PC-3 (cell line): Measurements from ENCODE around the gene PDPN. TPM values are rescaled to one million over a fixed set of nuclear protein-coding genes. Genes with fewer than 3 reads are reported as not detected.

Experiments
- ATAC-seq: fragments of 200-7000 bp; cut with Tn5 transposase; 2 replicates; pipeline ENCODE4 v1.9.1; 2020; ENCODE audit warnings: mild to moderate bottlenecking, moderate library complexity
- BruUV-seq: library from RNA; stranded (reverse); fragments of 400-500 nt; replicated peaks from 2 replicates; lab custom pipeline; 2021; lab: Mats Ljungman, UMichigan
- CTCF ChIA-PET: fragments of 300-600 bp; sonication (Branson Sonifier 250); formaldehyde crosslinking; loops from one replicate; lab custom pipeline; 2022; ENCODE audit warnings: antibody characterized with exemption; lab: Charles Lee
- POLR2A ChIA-PET: fragments of 300-600 bp; sonication (Branson Sonifier 250); formaldehyde crosslinking; loops from one replicate; lab custom pipeline; 2022; ENCODE audit warnings: antibody characterized with exemption; ENCODE audit not compliant: unreplicated experiment; lab: Charles Lee
- DNase-seq: peaks from one replicate; pipeline ENCODE4 v3.0.0-alpha.2; 2015
- H2AFZ ChIP-seq: fragments of 300-600 bp; sonication (generic); 2 replicates; pipeline ENCODE4 v1.6.0; 2016; ENCODE audit warnings: antibody characterized with exemption, low read length
- H3F3A ChIP-seq: fragments of 300-600 bp; sonication (generic); one replicate; pipeline ENCODE4 v1.6.0; 2017; ENCODE audit warnings: antibody characterized with exemption, low read length, control low read depth, mild to moderate bottlenecking; ENCODE audit not compliant: unreplicated experiment
- H3K27ac ChIP-seq: fragments of 300-600 bp; sonication (generic); 2 replicates; pipeline ENCODE4 v1.5.1; 2016; ENCODE audit warnings: mild to moderate bottlenecking, low read length
- H3K27me3 ChIP-seq: fragments of 300-600 bp; sonication (generic); 2 replicates; pipeline ENCODE4 v1.6.1; 2016; ENCODE audit warnings: low read length, mixed read lengths
- H3K36me3 ChIP-seq: fragments of 300-600 bp; sonication (generic); 2 replicates; pipeline ENCODE4 v1.6.1; 2016; ENCODE audit warnings: low read depth, mixed run types, low read length, mixed read lengths
- H3K4me1 ChIP-seq: fragments of 300-600 bp; sonication (generic); 2 replicates; pipeline ENCODE4 v1.5.1; 2016; ENCODE audit warnings: low read length; ENCODE audit not compliant: insufficient read depth
- H3K4me2 ChIP-seq: fragments of 300-600 bp; sonication (generic); 2 replicates; pipeline ENCODE4 v1.6.0; 2016; ENCODE audit warnings: low read length
- H3K4me3 ChIP-seq: fragments of 300-600 bp; sonication (generic); 2 replicates; pipeline ENCODE4 v1.5.1; 2016; ENCODE audit warnings: mild to moderate bottlenecking, low read length, mixed read lengths
- H3K79me2 ChIP-seq: fragments of 300-600 bp; sonication (generic); 2 replicates; pipeline ENCODE4 v1.6.1; 2017; ENCODE audit warnings: low read length, mixed read lengths
- H3K9ac ChIP-seq: fragments of 300-600 bp; sonication (generic); 2 replicates; pipeline ENCODE4 v1.6.0; 2016; ENCODE audit warnings: mild to moderate bottlenecking, low read length
- H3K9me2 ChIP-seq: fragments of 300-600 bp; sonication (generic); replicated peaks from 2 replicates; pipeline ENCODE4 v1.6.1; 2016; ENCODE audit warnings: mixed run types, low read length, mixed read lengths
- H3K9me3 ChIP-seq: fragments of 300-600 bp; sonication (generic); 2 replicates; pipeline ENCODE4 v1.6.1; 2016; ENCODE audit warnings: low read length, mixed read lengths
- H4K20me1 ChIP-seq: fragments of 300-600 bp; sonication (generic); 2 replicates; pipeline ENCODE4 v1.6.1; 2016; ENCODE audit warnings: low read length, mixed read lengths
- CTCF ChIP-seq: fragments of 300-600 bp; sonication (generic); conservative IDR thresholded peaks from 2 replicates; pipeline ENCODE4 v1.5.1; 2017; ENCODE audit warnings: antibody characterized with exemption, low read depth, mild to moderate bottlenecking, low read length
- EZH2 ChIP-seq: fragments of 300-600 bp; sonication (generic); IDR thresholded peaks from one replicate; pipeline ENCODE4 v1.6.1; 2017; ENCODE audit warnings: antibody characterized with exemption, mild to moderate bottlenecking, low read length; ENCODE audit not compliant: unreplicated experiment
- EZH2phosphoT487 ChIP-seq: fragments of 300-600 bp; sonication (generic); IDR thresholded peaks from 2 replicates; pipeline ENCODE4 v1.6.1; 2018; ENCODE audit warnings: mild to moderate bottlenecking, antibody characterized with exemption, low read length, borderline replicate concordance
- intact Hi-C: fragments of 100-400 bp; cut with micrococcal nuclease; formaldehyde crosslinking; loops from 2 replicates; pipeline ENCODE4 v1.9.0; 2023
- total RNA-seq: library from RNA; depleted of rRNA; stranded (reverse); fragments of >200 nt; gene quantifications from 2 replicates; pipeline ENCODE4 v1.2.3, GENCODE V29; 2014

PDPN gene
- total RNA-seq, 1 experiment from 2014 or later, result 0.47 TPM

GRCh38 chr1:13583966-13584791 lies 547 bp downstream of the PDPN start:
- no peak for ATAC-seq
- Histone ChIP-seq H3K27me3 (peaks cover 54% of the 10 kb centered on the region), H3K4me2 (no peak overlapping the region), H4K20me1 (no peaks in the 10 kb centered on the region), H3K4me3 (no peak overlapping the region), H2AFZ (no peak overlapping the region), H3K9ac (no peak overlapping the region), H3F3A (no peaks in the 10 kb centered on the region), H3K9me2 (no peaks in the 10 kb centered on the region), H3K27ac (no peak overlapping the region), H3K9me3 (no peaks in the 10 kb centered on the region), H3K4me1 (no peaks in the 10 kb centered on the region), H3K79me2 (no peaks in the 10 kb centered on the region), H3K36me3 (no peaks in the 10 kb centered on the region)
- no TSS peak for BruUV-seq
- no peak for TF ChIP-seq EZH2phosphoT487
- no peak for TF ChIP-seq EZH2
- TF ChIP-seq CTCF, result no peak
- ChIA-PET CTCF (no interaction called here), POLR2A (no interaction called here)
- DNase-seq, result no peak
- intact Hi-C loops, result no loop called here

GRCh38 chr1:13584876-13585611 lies 1.4 kb downstream of the PDPN start:
- Histone ChIP-seq H3K4me3 (no peak overlapping the region), H3K79me2 (no peaks in the 10 kb centered on the region), H3K27ac (no peak overlapping the region), H3K9me2 (no peaks in the 10 kb centered on the region), H4K20me1 (no peaks in the 10 kb centered on the region), H3F3A (no peaks in the 10 kb centered on the region), H2AFZ (no peak overlapping the region), H3K27me3 (peaks cover 57% of the 10 kb centered on the region), H3K4me1 (no peaks in the 10 kb centered on the region), H3K9me3 (no peaks in the 10 kb centered on the region), H3K36me3 (no peaks in the 10 kb centered on the region), H3K4me2 (no peak overlapping the region), H3K9ac (no peak overlapping the region)
- ChIA-PET POLR2A (no interaction called here), CTCF (no interaction called here)
- intact Hi-C loops, result no loop called here
- BruUV-seq, result no TSS peak
- no peak for TF ChIP-seq CTCF
- no peak for TF ChIP-seq EZH2phosphoT487
- no peak for TF ChIP-seq EZH2
- DNase-seq, result no peak
- ATAC-seq, result no peak
